Inflammatory macrophage (primary cell): Measurements from ENCODE around the gene NACC2.
A peak's percentile ranks its signal among the peaks of the same experiment; 100 is the strongest.

Source experiments
- DNase-seq, 2 donors: peaks; one replicate each; pipeline ENCODE4 v3.0.0-alpha.2; 2020 to 2022

The NACC2 gene

GRCh38 chr9:136054798-136055714 lies 40.0 kb downstream of the NACC2 start:
- DNase-seq: no peak

- no peak for DNase-seq
Observed at GRCh38 chr9:136054146-136054545, 40.9 kb downstream of the NACC2 start.

- no peak for DNase-seq
Observed at GRCh38 chr9:136053757-136054142, 41.3 kb downstream of the NACC2 start.

- no peak for DNase-seq
Observed at GRCh38 chr9:136052991-136053756, 41.9 kb downstream of the NACC2 start.

GRCh38 chr9:136052472-136052880 lies 42.6 kb downstream of the NACC2 start:
- DNase-seq: no peak

GRCh38 chr9:136051837-136052471 lies 43.1 kb downstream of the NACC2 start:
- peak; percentile 54 to 65 for DNase-seq

GRCh38 chr9:136051453-136051836 lies 43.6 kb downstream of the NACC2 start:
- DNase-seq: no peak

- no peak for DNase-seq
Observed at GRCh38 chr9:136050701-136051452, 44.2 kb downstream of the NACC2 start.

GRCh38 chr9:136050266-136050700 lies 44.8 kb downstream of the NACC2 start:
- DNase-seq: no peak

GRCh38 chr9:136049491-136050265 lies 45.4 kb downstream of the NACC2 start:
- no peak for DNase-seq

- peak in 1 of 2 donors; percentile 28 for DNase-seq
Observed at GRCh38 chr9:136048560-136049411, 46.3 kb downstream of the NACC2 start.

GRCh38 chr9:136047775-136048559 lies 47.1 kb downstream of the NACC2 start:
- no peak for DNase-seq

- DNase-seq: no peak
Observed at GRCh38 chr9:136047076-136047774, 47.9 kb downstream of the NACC2 start.

GRCh38 chr9:136046554-136046920 lies 48.6 kb downstream of the NACC2 start:
- DNase-seq: no peak

GRCh38 chr9:136045595-136046553 lies 49.2 kb downstream of the NACC2 start:
- DNase-seq: peak; percentile 85

GRCh38 chr9:136044971-136045594 lies 50.0 kb downstream of the NACC2 start:
- peak in 1 of 2 donors; percentile 52 for DNase-seq

GRCh38 chr9:136044207-136044970 lies 50.7 kb downstream of the NACC2 start:
- no peak for DNase-seq
